GM18873 (cell line): Measurements from ENCODE around the gene C1QTNF5.

Source experiments
- ATAC-seq: cut with Tn5 transposase; IDR thresholded peaks from one replicate; pipeline ENCODE4 v1.9.1; 2021; ENCODE audit warnings: mild to moderate bottlenecking, moderate library complexity, moderate number of reproducible peaks; ENCODE audit not compliant: unreplicated experiment, low FRiP score

The C1QTNF5 gene

GRCh38 chr11:119373921-119374631, 33.4 kb upstream of the C1QTNF5 start:
- ATAC-seq: no peak

GRCh38 chr11:119373059-119373920, 32.6 kb upstream of the C1QTNF5 start:
- ATAC-seq: no peak

- no peak for ATAC-seq
Observed at GRCh38 chr11:119372260-119373058, 31.8 kb upstream of the C1QTNF5 start.

GRCh38 chr11:119371778-119372182, 31.1 kb upstream of the C1QTNF5 start:
- no peak for ATAC-seq

- ATAC-seq: no peak
Observed at GRCh38 chr11:119371067-119371601, 30.5 kb upstream of the C1QTNF5 start.

GRCh38 chr11:119370486-119371046, 29.9 kb upstream of the C1QTNF5 start:
- no peak for ATAC-seq

- ATAC-seq: no peak
Observed at GRCh38 chr11:119369132-119369925, 28.6 kb upstream of the C1QTNF5 start.

- ATAC-seq: no peak
Observed at GRCh38 chr11:119368121-119369034, 27.7 kb upstream of the C1QTNF5 start.

GRCh38 chr11:119367661-119368120, 27.0 kb upstream of the C1QTNF5 start:
- ATAC-seq: no peak

- no peak for ATAC-seq
Observed at GRCh38 chr11:119366690-119367620, 26.3 kb upstream of the C1QTNF5 start.

GRCh38 chr11:119365071-119365591, 24.4 kb upstream of the C1QTNF5 start:
- no peak for ATAC-seq

- ATAC-seq: no peak
Observed at GRCh38 chr11:119363851-119364590, 23.3 kb upstream of the C1QTNF5 start.

GRCh38 chr11:119363081-119363850, 22.6 kb upstream of the C1QTNF5 start:
- ATAC-seq: no peak

- no peak for ATAC-seq
Observed at GRCh38 chr11:119362741-119363080, 22.0 kb upstream of the C1QTNF5 start.

- no peak for ATAC-seq
Observed at GRCh38 chr11:119361941-119362725, 21.4 kb upstream of the C1QTNF5 start.
